Uterus (tissue), 4 donors: ENCODE measurements around the gene FANCE. TPM values are rescaled to one million over a fixed set of nuclear protein-coding genes. Genes with fewer than 3 reads are reported as not detected.

Experiments
- DNase-seq, 2 donors: peaks; one replicate each; pipeline ENCODE4 v3.0.0-alpha.2; 2019 to 2020
- H3K27ac ChIP-seq, 2 donors: fragments of 200-600 bp; sonication (generic); 1 replicate in 1 of 2; 2 replicates in 1 of 2; pipeline ENCODE4 v1.5.1; 2016 to 2018
- H3K27me3 ChIP-seq, 2 donors: fragments of 200-600 bp; sonication (generic); one replicate each; pipeline ENCODE4 v1.5.1; 2018 to 2019; ENCODE audit warnings: control low read depth in 1 of 2
- H3K36me3 ChIP-seq, 2 donors: fragments of 200-600 bp; sonication (generic); one replicate each; pipeline ENCODE4 v1.5.1; 2019; ENCODE audit warnings: control low read depth in 1 of 2
- H3K4me1 ChIP-seq, 2 donors: fragments of 200-600 bp; sonication (generic); one replicate each; pipeline ENCODE4 v1.5.1; 2018 to 2019; ENCODE audit warnings: control low read depth in 1 of 2
- H3K4me3 ChIP-seq, 2 donors: fragments of 200-600 bp; sonication (generic); 1 replicate in 1 of 2; 2 replicates in 1 of 2; pipeline ENCODE4 v1.5.1; 2018 to 2019; ENCODE audit warnings: mild to moderate bottlenecking in 1 of 2
- H3K9me3 ChIP-seq, 2 donors: fragments of 200-600 bp; sonication (generic); one replicate each; pipeline ENCODE4 v1.5.1; 2019; ENCODE audit warnings: control low read depth in 1 of 2
- CTCF ChIP-seq, 4 experiments: fragments of 200-600 bp in 2 of 4; fragments of 450-650 bp in 2 of 4; sonication (generic) in 2 of 4; IDR thresholded peaks; one replicate each; pipeline ENCODE4 v1.5.1; 2016 to 2019; ENCODE audit warnings: antibody characterized with exemption in 4 of 4, mild to moderate bottlenecking in 2 of 4, moderate library complexity in 1 of 4
- POLR2A ChIP-seq, 2 donors: fragments of 450-650 bp; IDR thresholded peaks; one replicate each; pipeline ENCODE4 v1.6.1; 2016; ENCODE audit warnings: antibody characterized with exemption in 2 of 2, mild to moderate bottlenecking in 1 of 2, moderate library complexity in 1 of 2
- intact Hi-C: fragments of 100-400 bp; cut with DNase I; formaldehyde crosslinking; loops from one replicate; pipeline ENCODE4 v1.15.1; 2023; ENCODE audit warnings: low total_unique reads
- total RNA-seq, 4 donors: library from RNA; depleted of rRNA in 3 of 4; stranded (reverse); fragments of >200 nt in 3 of 4; gene quantifications; one replicate each; pipeline versions ENCODE4 v1.1.0 to v1.2.4, GENCODE V29; 2014 to 2023
- donor health status: DM: yes; HTN: yes; CAD: no.

The FANCE gene
- total RNA-seq, 4 donors from 2014 or later = 9.6 to 19.1 (median 11.4) TPM

DNA sequence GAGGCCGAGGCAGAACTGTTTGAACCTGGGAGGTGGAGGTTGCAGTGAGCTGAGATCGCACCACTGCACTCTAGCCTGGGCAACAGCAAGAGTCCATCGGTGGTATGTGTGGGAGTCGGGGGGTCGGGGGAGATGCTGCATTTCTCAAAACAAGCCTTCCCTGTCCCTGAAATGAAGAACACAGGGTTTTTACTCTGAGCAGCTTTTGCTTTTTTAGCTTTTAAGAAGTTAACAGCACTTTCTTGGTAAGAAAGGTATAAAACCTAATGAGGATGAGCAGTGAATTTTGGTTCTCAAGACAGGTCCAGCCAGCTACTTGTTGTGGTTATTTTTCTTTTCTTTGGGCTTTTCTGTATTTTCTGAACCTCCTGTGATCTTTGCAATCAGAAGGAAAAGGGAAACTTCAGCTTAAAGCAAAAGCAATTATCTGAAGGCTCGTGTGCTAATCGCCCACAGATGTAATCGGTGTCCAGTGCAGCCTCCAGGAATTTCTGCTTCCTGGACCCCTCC is 19.8 kb downstream of the FANCE start:
- H3K4me3 ChIP-seq = no peak overlapping the region
- TF ChIP-seq CTCF (IDR thresholded peaks at IDR 0.05) (no peak), POLR2A (IDR thresholded peaks at IDR 0.05) (no peak)
- DNase-seq = no peak
- no peaks in the 10 kb centered on the region for H3K9me3 ChIP-seq
- intact Hi-C loops = no loop called here
- H3K27me3 ChIP-seq = no peaks in the 10 kb centered on the region
- peak overlapping the region; percentile 85 to 93 for H3K27ac ChIP-seq
- no peaks in the 10 kb centered on the region for H3K36me3 ChIP-seq
- H3K4me1 ChIP-seq = peaks cover 0 to 7% of the 10 kb centered on the region in 2 donors

- Histone ChIP-seq H3K36me3 (no peaks in the 10 kb centered on the region), H3K27ac (peak overlapping the region; percentile 2 to 26), H3K4me3 (no peak overlapping the region), H3K4me1 (peaks cover 0 to 7% of the 10 kb centered on the region in 2 donors), H3K9me3 (no peaks in the 10 kb centered on the region), H3K27me3 (no peaks in the 10 kb centered on the region)
- TF ChIP-seq POLR2A (IDR thresholded peaks at IDR 0.05) (no peak), CTCF (IDR thresholded peaks at IDR 0.05) (no peak)
- DNase-seq = no peak
- intact Hi-C loops = no loop called here
Measured at GRCh38 chr6:35473075-35473849, 21.1 kb downstream of the FANCE start.

DNA sequence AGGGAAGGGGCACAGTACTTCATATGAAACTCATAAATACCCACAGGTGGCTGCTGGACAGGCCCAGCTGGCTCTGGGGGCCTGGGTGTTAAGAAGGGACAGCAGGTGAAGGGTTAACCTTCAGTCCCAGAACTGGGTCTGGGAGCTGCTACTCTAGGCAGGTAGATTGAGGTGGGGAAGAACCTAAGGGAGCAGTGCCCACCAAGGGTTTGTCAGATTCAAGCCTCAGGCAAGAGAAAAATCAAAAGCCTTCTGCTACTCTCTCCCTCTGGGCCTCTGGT is 21.7 kb downstream of the FANCE start:
- Histone ChIP-seq H3K27me3 (no peaks in the 10 kb centered on the region), H3K4me1 (peaks cover 0 to 7% of the 10 kb centered on the region in 2 donors), H3K27ac (no peak overlapping the region), H3K36me3 (no peaks in the 10 kb centered on the region), H3K9me3 (no peaks in the 10 kb centered on the region), H3K4me3 (no peak overlapping the region)
- no peak for DNase-seq
- TF ChIP-seq CTCF (IDR thresholded peaks at IDR 0.05) (no peak), POLR2A (IDR thresholded peaks at IDR 0.05) (no peak)
- intact Hi-C loops = no loop called here

DNA sequence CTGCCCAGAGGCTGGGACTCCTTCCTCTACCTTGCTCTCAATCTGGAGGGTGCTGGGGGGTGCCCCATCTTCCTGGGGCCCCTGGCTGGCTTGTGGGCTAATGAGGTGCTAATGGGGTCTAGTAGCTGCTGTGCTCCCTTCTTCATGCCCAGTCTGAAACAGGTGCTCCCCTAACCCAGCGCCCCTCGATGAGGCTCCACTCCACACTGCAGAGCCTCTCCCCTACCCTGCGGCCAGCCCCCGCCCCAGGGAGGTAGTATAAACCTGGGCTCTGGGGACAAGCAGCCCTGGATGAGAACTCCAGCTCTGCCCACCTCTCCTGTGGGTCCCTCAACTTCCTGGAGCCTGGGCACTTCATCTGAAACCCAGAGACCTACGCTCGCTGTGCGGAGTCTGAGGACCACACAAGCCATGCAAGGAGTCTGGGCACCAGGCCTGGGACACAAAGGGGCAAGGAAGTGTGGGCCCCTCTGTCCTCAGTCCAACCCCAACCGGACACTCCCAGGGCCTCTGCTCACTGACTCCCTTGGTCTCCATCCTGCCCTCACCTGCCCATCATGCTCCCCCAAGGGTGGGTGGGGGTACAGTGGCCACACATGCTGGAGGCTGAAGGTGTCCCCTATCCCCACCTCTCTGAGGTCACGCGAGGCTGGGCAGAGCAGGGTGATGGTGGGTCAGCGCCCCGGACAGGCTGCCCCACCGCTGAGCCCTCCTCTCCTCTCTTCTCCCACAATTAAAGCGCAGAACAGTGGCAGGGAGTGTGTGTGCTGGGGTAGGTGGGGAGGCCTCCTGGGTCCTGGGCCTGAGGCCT is 22.2 kb downstream of the FANCE start:
- no peaks in the 10 kb centered on the region for H3K36me3 ChIP-seq

More for the DNA sequence above, 22.2 kb downstream of the FANCE start:
- peaks cover 0 to 7% of the 10 kb centered on the region in 2 donors for H3K4me1 ChIP-seq
- no peak overlapping the region for H3K4me3 ChIP-seq
- H3K27me3 ChIP-seq = no peaks in the 10 kb centered on the region
- no peaks in the 10 kb centered on the region for H3K9me3 ChIP-seq
- DNase-seq = no peak
- intact Hi-C loops = no loop called here
- TF ChIP-seq POLR2A (IDR thresholded peaks at IDR 0.05) (no peak), CTCF (IDR thresholded peaks at IDR 0.05) (no peak)
- no peak overlapping the region for H3K27ac ChIP-seq
